ENCODE data around the gene RAD54L.

GRCh38 chr1:46221749-46222148, 25.8 kb upstream of the RAD54L start:
- no peak for TF ChIP-seq CTCF (IDR thresholded peaks at IDR 0.05; ENCODE audit: insufficient read depth, low read length)
- no peak for TF ChIP-seq SPI1 (IDR thresholded peaks at IDR 0.05; ENCODE audit: borderline replicate concordance, low read depth)
- no peak for TF ChIP-seq GABPA (IDR thresholded peaks at IDR 0.05; ENCODE audit: low read depth)
